Spleen (tissue), 11 donors: ENCODE measurements around the gene PLAAT4. TPM values are rescaled to one million over a fixed set of nuclear protein-coding genes. Genes with fewer than 3 reads are reported as not detected.

Source experiments
- DNase-seq: peaks from one replicate; pipeline ENCODE4 v3.0.0-alpha.2; 2020
- H3K27ac ChIP-seq, 8 donors: fragments of 200-600 bp; sonication (generic) in 7 of 8; 1 replicate in 4 of 8; 2 replicates in 4 of 8; pipeline versions ENCODE4 v1.5.0 to v1.8.0; 2016 to 2021; ENCODE audit warnings: inconsistent platforms in 4 of 8, mild to moderate bottlenecking in 4 of 8, moderate library complexity in 1 of 8
- H3K27me3 ChIP-seq, 7 donors: fragments of 200-600 bp; sonication (generic) in 6 of 7; replicated peaks in 1 of 7; 1 replicate in 4 of 7; 2 replicates in 3 of 7; pipeline versions ENCODE4 v1.5.0 to v1.8.0; 2016 to 2021; ENCODE audit warnings: inconsistent platforms in 3 of 7, mild to moderate bottlenecking in 1 of 7
- H3K36me3 ChIP-seq, 6 donors: fragments of 200-600 bp; sonication (generic) in 5 of 6; 1 replicate in 4 of 6; 2 replicates in 2 of 6; pipeline versions ENCODE4 v1.5.0 to v1.8.0; 2016 to 2021; ENCODE audit warnings: inconsistent platforms in 2 of 6
- H3K4me1 ChIP-seq, 6 donors: fragments of 200-600 bp; sonication (generic) in 5 of 6; 1 replicate in 3 of 6; 2 replicates in 3 of 6; pipeline versions ENCODE4 v1.5.0 to v1.8.0; 2016 to 2021; ENCODE audit warnings: inconsistent platforms in 3 of 6
- H3K4me3 ChIP-seq, 8 donors: fragments of 200-600 bp; sonication (generic) in 7 of 8; 1 replicate in 4 of 8; 2 replicates in 4 of 8; pipeline versions ENCODE4 v1.5.0 to v1.8.0; 2016 to 2021; ENCODE audit warnings: inconsistent platforms in 4 of 8, mild to moderate bottlenecking in 4 of 8, moderate library complexity in 2 of 8
- H3K9me3 ChIP-seq, 8 donors: fragments of 200-600 bp; sonication (generic) in 7 of 8; 1 replicate in 4 of 8; 2 replicates in 4 of 8; pipeline versions ENCODE4 v1.5.0 to v1.8.0; 2016 to 2021; ENCODE audit warnings: inconsistent platforms in 4 of 8
- POLR2A ChIP-seq, 3 donors: fragments of 450-650 bp; IDR thresholded peaks; one replicate each; pipeline ENCODE4 v1.5.1; 2017; ENCODE audit warnings: antibody characterized with exemption in 3 of 3, mild to moderate bottlenecking in 1 of 3
- POLR2AphosphoS5 ChIP-seq, 3 donors: sonication (generic); formaldehyde crosslinking; IDR thresholded peaks; one replicate each; pipeline ENCODE4 v1.5.1; 2017; ENCODE audit warnings: antibody characterized with exemption in 3 of 3
- WGBS, 5 donors: extraction: QIAGEN DNeasy Blood & Tissue Kit in 3 of 5; methylation state at CpG; one replicate each; pipeline versions ENCODE4 v1.1.5 to v1.1.7; 2013 to 2018; 5-methylcytosine and 5-hydroxymethylcytosine counted together
- intact Hi-C: fragments of 100-400 bp; cut with DNase I; formaldehyde crosslinking; loops from one replicate; pipeline ENCODE4 v1.15.0; 2023; ENCODE audit warnings: low total_unique reads
- polyA plus RNA-seq, 3 donors: library from polyadenylated mRNA; stranded (reverse); fragments of 200-250 nt; gene quantifications; one replicate each; pipeline ENCODE4 v1.2.1, GENCODE V29; 2013
- total RNA-seq, 7 donors: library from RNA; depleted of rRNA in 3 of 7; stranded (reverse); fragments of >200 nt in 3 of 7; fragmentation: NEBNext Ultra II Directional in 4 of 7; extraction: Animal tissue kit (Norgen Biotek cat#: 25700) in 4 of 7; gene quantifications; one replicate each; pipeline versions ENCODE4 v1.1.0 to v1.2.1, GENCODE V29; 2016 to 2021
- TF ChIP-seq, protein P1 (sequence below), 11 experiments: fragments of 200-600 bp in 7 of 11; fragments of 450-650 bp in 4 of 11; sonication (generic) in 4 of 11; IDR thresholded peaks in 8 of 11; conservative IDR thresholded peaks in 3 of 11; 1 replicate in 7 of 11; 2 replicates in 4 of 11; pipeline versions ENCODE4 v1.4.0 to v1.8.0; 2016 to 2021; ENCODE audit warnings: antibody characterized with exemption in 11 of 11, inconsistent platforms in 4 of 11, mild to moderate bottlenecking in 1 of 11
- donor health status: healthy with polysubstance abuse.
- donor health status: DM: no; HTN: no; CAD: no; lungs with moderate emphysema.
- donor health status: DM: no; HTN: no; CAD: no.
- donor health status: Bipolar disorder and iron deficiency.
- donor health status: healthy.
- donor health status: DM: no; HTN: no; CAD: no.
- donor health status: DM: yes; HTN: yes; CAD: no.

The PLAAT4 gene
- total and polyA plus RNA-seq, 10 donors, result 55.6 to 105 (median 68.1) TPM

DNA sequence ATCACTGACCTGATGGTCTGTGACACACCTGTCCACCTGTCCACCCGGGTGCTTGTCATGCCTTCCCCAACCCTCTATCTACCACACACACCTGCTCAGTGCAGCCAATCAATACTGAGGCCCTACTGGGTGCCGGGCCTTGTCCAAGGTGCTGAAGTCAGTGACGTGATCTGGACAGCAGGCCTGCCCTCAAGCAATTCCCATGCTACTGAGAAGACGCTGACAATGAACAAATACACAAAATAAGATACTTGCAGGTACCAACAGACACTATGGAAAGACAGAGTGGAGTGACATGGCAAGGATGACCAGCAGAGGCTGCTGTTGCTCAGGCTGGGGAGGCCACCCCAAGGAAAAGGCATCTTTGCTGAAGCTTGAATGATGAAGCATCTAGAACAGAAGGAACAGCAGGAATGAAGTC is 56.4 kb downstream of the PLAAT4 start:
- Histone ChIP-seq H3K4me1 (no peaks in the 10 kb centered on the region), H3K27ac (no peak overlapping the region), H3K27me3 (no peaks in the 10 kb centered on the region), H3K4me3 (no peak overlapping the region), H3K36me3 (peaks cover 0 to 79% (median 6%) of the 10 kb centered on the region in 6 donors), H3K9me3 (no peaks in the 10 kb centered on the region)
- no peak for TF ChIP-seq POLR2A (IDR thresholded peaks at IDR 0.05)
- TF ChIP-seq, protein P1, sequence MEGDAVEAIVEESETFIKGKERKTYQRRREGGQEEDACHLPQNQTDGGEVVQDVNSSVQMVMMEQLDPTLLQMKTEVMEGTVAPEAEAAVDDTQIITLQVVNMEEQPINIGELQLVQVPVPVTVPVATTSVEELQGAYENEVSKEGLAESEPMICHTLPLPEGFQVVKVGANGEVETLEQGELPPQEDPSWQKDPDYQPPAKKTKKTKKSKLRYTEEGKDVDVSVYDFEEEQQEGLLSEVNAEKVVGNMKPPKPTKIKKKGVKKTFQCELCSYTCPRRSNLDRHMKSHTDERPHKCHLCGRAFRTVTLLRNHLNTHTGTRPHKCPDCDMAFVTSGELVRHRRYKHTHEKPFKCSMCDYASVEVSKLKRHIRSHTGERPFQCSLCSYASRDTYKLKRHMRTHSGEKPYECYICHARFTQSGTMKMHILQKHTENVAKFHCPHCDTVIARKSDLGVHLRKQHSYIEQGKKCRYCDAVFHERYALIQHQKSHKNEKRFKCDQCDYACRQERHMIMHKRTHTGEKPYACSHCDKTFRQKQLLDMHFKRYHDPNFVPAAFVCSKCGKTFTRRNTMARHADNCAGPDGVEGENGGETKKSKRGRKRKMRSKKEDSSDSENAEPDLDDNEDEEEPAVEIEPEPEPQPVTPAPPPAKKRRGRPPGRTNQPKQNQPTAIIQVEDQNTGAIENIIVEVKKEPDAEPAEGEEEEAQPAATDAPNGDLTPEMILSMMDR (IDR thresholded peaks at IDR 0.05 in 8 of 11, conservative IDR thresholded peaks at IDR 0.05 in 3 of 11), result peak in 7 of 11 experiments; percentile 8 to 37 (median 23)
- DNase-seq, result no peak
- intact Hi-C loops, result no loop called here
- 82 to 87% (median 87%) methylated on average over 3 to 4 of the region's 4 CpGs for WGBS, 5 donors

DNA sequence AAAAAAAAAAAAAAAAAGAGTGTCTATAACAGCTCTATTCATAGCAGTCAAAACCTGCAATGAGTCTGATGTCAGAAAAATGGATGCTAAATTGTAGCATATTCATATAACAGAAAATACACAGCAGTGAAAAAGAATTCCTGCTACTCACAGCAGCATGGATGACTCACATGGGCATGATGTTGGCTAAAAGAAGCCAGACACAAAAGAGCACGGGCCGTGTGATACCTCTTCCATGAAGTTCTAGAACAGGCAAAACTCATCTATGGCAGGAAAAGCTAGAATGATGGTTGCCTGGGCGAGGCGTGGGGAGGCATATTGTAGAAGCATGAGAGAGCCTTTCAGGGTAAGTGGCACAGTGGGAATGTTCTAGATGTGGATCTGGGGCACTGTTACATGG is 58.7 kb downstream of the PLAAT4 start:
- DNase-seq, result no peak
- Histone ChIP-seq H3K36me3 (peaks cover 0 to 59% (median 4%) of the 10 kb centered on the region in 6 donors), H3K27ac (no peak overlapping the region), H3K9me3 (no peaks in the 10 kb centered on the region), H3K27me3 (no peaks in the 10 kb centered on the region), H3K4me1 (no peaks in the 10 kb centered on the region), H3K4me3 (no peak overlapping the region)
- 84 to 94% (median 89%) methylated on average over 4 of the region's 4 CpGs for WGBS, 5 donors
- TF ChIP-seq POLR2AphosphoS5 (IDR thresholded peaks at IDR 0.05) (no peak), POLR2A (IDR thresholded peaks at IDR 0.05) (no peak)
- TF ChIP-seq, protein P1 (IDR thresholded peaks at IDR 0.05 in 8 of 11, conservative IDR thresholded peaks at IDR 0.05 in 3 of 11), result no peak
- intact Hi-C loops, result no loop called here

Other genes with a start within 250 kb of the PLAAT4 start
- not detected for gene SLC22A9, start 167.0 kb upstream of the PLAAT4 start, total RNA-seq
- gene SLC22A9, start 167.0 kb upstream of the PLAAT4 start, polyA plus RNA-seq, result under 1 TPM in 1 of 3 donors, not detected in 2; 0.06 TPM
- under 1 TPM in 4 of 7 donors, not detected in 3; 0.22 to 0.54 (median 0.30) TPM for gene PLAAT5, start 45.6 kb upstream of the PLAAT4 start, total RNA-seq
- gene PLAAT5, start 45.6 kb upstream of the PLAAT4 start, polyA plus RNA-seq, result under 1 TPM in 2 of 3 donors, not detected in 1; 0.10 to 0.11 TPM
- 1 to 10 TPM in 4 of 7 donors, under 1 TPM in 2, not detected in 1; 0.88 to 3.5 (median 2.0) TPM for gene LGALS12, start 30.7 kb upstream of the PLAAT4 start, total RNA-seq
- gene LGALS12, start 30.7 kb upstream of the PLAAT4 start, polyA plus RNA-seq, result under 1 TPM; 0.24 to 0.30 (median 0.26) TPM
- gene PLAAT2, start 26.6 kb downstream of the PLAAT4 start, total RNA-seq, result 1 to 10 TPM in 1 of 7 donors, not detected in 6; 1.3 TPM
- gene PLAAT2, start 26.6 kb downstream of the PLAAT4 start, polyA plus RNA-seq, result under 1 TPM in 2 of 3 donors, not detected in 1; 0.16 to 0.18 TPM
- gene PLAAT3, start 77.6 kb downstream of the PLAAT4 start, total RNA-seq, result 10 to 100 TPM; 14.5 to 35.1 (median 24.9) TPM
- 10 to 100 TPM; 15.9 to 25.6 (median 24.6) TPM for gene PLAAT3, start 77.6 kb downstream of the PLAAT4 start, polyA plus RNA-seq
- 10 to 100 TPM; 43.4 to 58.5 (median 46.3) TPM for gene ATL3, start 134.6 kb downstream of the PLAAT4 start, total RNA-seq
- 10 to 100 TPM in 1 of 3 donors, 1 to 10 TPM in 2; 5.7 to 10.9 (median 8.2) TPM for gene ATL3, start 134.6 kb downstream of the PLAAT4 start, polyA plus RNA-seq
- gene RTN3, start 144.7 kb downstream of the PLAAT4 start, total RNA-seq, result 100 to 1,000 TPM in 4 of 7 donors, 10 to 100 TPM in 3; 66.7 to 166 (median 101) TPM
- gene RTN3, start 144.7 kb downstream of the PLAAT4 start, polyA plus RNA-seq, result 10 to 100 TPM; 17.6 to 24.9 (median 24.8) TPM
- 10 to 100 TPM in 4 of 7 donors, 1 to 10 TPM in 3; 7.7 to 16.9 (median 10.3) TPM for gene ZFTA, start 232.0 kb downstream of the PLAAT4 start, total RNA-seq
- 1 to 10 TPM; 3.8 to 6.3 (median 4.5) TPM for gene ZFTA, start 232.0 kb downstream of the PLAAT4 start, polyA plus RNA-seq